Nasal cavity respiratory epithelium epithelial cell of viscerocranial mucosa (primary cell): ENCODE results near the gene CACNG1. TPM values are rescaled to one million over a fixed set of nuclear protein-coding genes. Genes with fewer than 3 reads are reported as not detected.

Experiments
- total RNA-seq: library from RNA; depleted of rRNA; stranded (reverse); fragments of >200 nt; gene quantifications from 2 replicates; pipeline ENCODE4 v1.2.3, GENCODE V29; 2014

Gene CACNG1, protein sequence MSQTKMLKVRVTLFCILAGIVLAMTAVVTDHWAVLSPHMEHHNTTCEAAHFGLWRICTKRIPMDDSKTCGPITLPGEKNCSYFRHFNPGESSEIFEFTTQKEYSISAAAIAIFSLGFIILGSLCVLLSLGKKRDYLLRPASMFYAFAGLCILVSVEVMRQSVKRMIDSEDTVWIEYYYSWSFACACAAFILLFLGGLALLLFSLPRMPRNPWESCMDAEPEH
- not detected in 2 replicates for total RNA-seq

DNA sequence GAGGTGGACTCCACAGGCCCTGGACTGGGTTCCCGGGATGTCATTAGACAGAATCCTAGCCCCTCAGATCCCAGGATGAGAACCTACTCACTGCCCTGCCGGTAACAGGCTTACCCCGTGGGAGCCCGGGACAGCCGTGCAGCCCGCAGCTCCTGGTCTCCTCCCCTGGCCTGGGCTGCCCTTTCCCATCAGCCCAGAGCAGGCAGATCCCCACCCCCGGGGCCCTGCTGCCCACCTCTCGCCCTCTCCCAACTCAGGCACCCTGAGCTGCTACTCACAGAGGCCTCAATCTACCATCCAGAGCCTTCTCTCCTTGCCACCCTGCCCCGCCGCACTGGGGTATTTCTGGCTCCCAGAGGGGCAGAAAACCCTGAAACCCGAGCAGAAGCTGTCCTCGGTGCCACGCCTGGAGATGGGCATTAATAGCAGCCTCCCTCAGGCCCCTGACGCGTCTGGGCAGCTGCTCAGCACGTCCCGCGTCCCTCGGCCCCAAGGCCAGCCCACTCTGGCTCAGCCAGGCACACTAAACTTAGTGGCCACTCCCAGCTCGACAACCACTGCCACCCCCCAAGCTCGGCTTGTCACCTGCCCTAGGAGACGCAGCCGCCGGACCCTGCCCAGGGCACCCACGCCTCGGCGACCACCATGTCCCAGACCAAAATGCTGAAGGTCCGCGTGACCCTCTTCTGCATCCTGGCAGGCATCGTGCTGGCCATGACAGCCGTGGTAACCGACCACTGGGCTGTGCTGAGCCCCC is at the start of gene CACNG1:
TSS of gene CACNG1 (plus strand) at position 539 of the 757 bp plus-strand sequence. CDS start at position 646, 107 bp downstream.

Other genes starting within 250 kb of the CACNG1 start
- not detected in 2 replicates for gene CACNG5, start 209.4 kb upstream of the CACNG1 start, total RNA-seq
- gene CACNG4, start 79.8 kb upstream of the CACNG1 start, total RNA-seq, result under 0.01 and 0.07 TPM in 2 replicates
- 37.3 and 93.4 TPM in 2 replicates for gene HELZ, start 200.6 kb downstream of the CACNG1 start, total RNA-seq